Small intestine (tissue), 7 donors: Measurements from ENCODE around the gene CCDC91. TPM values are rescaled to one million over a fixed set of nuclear protein-coding genes. Genes with fewer than 3 reads are reported as not detected.

Experiments used
- DNase-seq, 2 donors: peaks; one replicate each; pipeline versions ENCODE4 v3.0.0 to v3.0.0-alpha.2; 2013
- FAIRE-seq: peaks from 2 replicates; lab custom pipeline; 2012; peaks lifted over from hg19 to GRCh38; lab: Jason Lieb, UNC
- H3K27ac ChIP-seq, 3 donors: one replicate each; pipeline ENCODE4 v1.5.1; 2013; ENCODE audit warnings: low read length in 2 of 3, mild to moderate bottlenecking in 2 of 3, control low read depth in 1 of 3, inconsistent platforms in 1 of 3, low read depth in 1 of 3, moderate library complexity in 1 of 3
- H3K27me3 ChIP-seq, 3 donors: one replicate each; pipeline ENCODE4 v1.6.1; 2013; ENCODE audit warnings: low read length in 3 of 3, inconsistent platforms in 1 of 3; ENCODE audit not compliant: control insufficient read depth in 3 of 3, insufficient read depth in 3 of 3
- H3K36me3 ChIP-seq, 3 donors: one replicate each; pipeline ENCODE4 v1.6.1; 2013; ENCODE audit warnings: low read length in 3 of 3, inconsistent platforms in 1 of 3, low read depth in 1 of 3, mild to moderate bottlenecking in 1 of 3, moderate library complexity in 1 of 3; ENCODE audit not compliant: control insufficient read depth in 3 of 3, insufficient read depth in 2 of 3
- H3K4me1 ChIP-seq, 3 donors: one replicate each; pipeline ENCODE4 v1.6.1; 2013; ENCODE audit warnings: low read length in 2 of 3, inconsistent platforms in 1 of 3, low read depth in 1 of 3, mild to moderate bottlenecking in 1 of 3, moderate library complexity in 1 of 3; ENCODE audit not compliant: control insufficient read depth in 3 of 3, insufficient read depth in 2 of 3
- H3K4me3 ChIP-seq, 3 donors: one replicate each; pipeline ENCODE4 v1.5.1; 2013; ENCODE audit warnings: low read length in 3 of 3, control low read depth in 1 of 3, inconsistent platforms in 1 of 3, low read depth in 1 of 3, mild to moderate bottlenecking in 1 of 3, moderate library complexity in 1 of 3
- H3K9me3 ChIP-seq, 2 donors: one replicate each; pipeline ENCODE4 v1.6.1; 2013; ENCODE audit warnings: low read depth in 1 of 2, low read length in 1 of 2; ENCODE audit not compliant: control insufficient read depth in 2 of 2, insufficient read depth in 1 of 2
- WGBS, 3 donors: extraction: QIAGEN DNeasy Blood & Tissue Kit; methylation state at CpG; one replicate each; pipeline ENCODE4 v1.1.7; 2013; 5-methylcytosine and 5-hydroxymethylcytosine counted together
- polyA plus RNA-seq, 4 donors: library from polyadenylated mRNA; stranded (reverse) in 3 of 4; unstranded in 1 of 4; fragments of 200-250 nt in 3 of 4; fragments of 120-200 nt in 1 of 4; gene quantifications; one replicate each; pipeline versions ENCODE4 v1.2.1 to v1.2.3, GENCODE V29; 2013
- donor health status: healthy with polysubstance abuse.
- donor health status: control.
- donor health status: control.
- donor health status: Bipolar disorder and iron deficiency.
- donor health status: healthy.

CCDC91 gene
- polyA plus RNA-seq, 4 donors, result 12.5 to 20.2 (median 13.3) TPM

DNA sequence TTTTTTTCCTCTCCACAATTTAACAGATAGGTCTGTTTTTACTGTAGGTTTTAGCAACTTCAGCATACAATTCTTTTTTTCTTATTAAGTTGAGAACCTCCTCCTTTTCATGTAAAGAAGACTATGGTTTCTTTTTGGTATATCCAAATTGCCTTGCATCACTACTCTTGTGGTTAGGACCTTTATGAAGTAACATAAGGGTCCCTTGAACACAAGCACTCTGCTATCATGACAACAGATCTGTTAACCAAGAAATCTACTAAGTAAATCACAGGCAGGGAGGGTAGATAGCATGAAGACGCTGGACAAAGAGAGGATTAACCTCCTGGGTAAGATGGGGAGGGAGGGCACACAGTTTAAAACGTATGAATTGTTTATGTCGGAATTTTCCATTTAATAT is 380.6 kb downstream of the CCDC91 start:
- Histone ChIP-seq H3K27ac (no peak overlapping the region), H3K4me1 (no peaks in the 10 kb centered on the region), H3K36me3 (no peaks in the 10 kb centered on the region), H3K4me3 (no peak overlapping the region), H3K9me3 (no peaks in the 10 kb centered on the region), H3K27me3 (no peaks in the 10 kb centered on the region)
- FAIRE-seq (no peak), DNase-seq (no peak)
- 78 to 85% (median 79%) methylated on average over 3 of the region's 3 CpGs for WGBS, 3 donors

- H3K4me1 ChIP-seq, result no peaks in the 10 kb centered on the region
- WGBS, 3 donors, result 69 to 83% (median 72%) methylated on average over 5 of the region's 5 CpGs
- H3K36me3 ChIP-seq, result no peaks in the 10 kb centered on the region
- no peak overlapping the region for H3K4me3 ChIP-seq
- DNase-seq (peak in 1 of 2 donors; percentile 26), FAIRE-seq (no peak)
- no peaks in the 10 kb centered on the region for H3K27me3 ChIP-seq
- no peaks in the 10 kb centered on the region for H3K9me3 ChIP-seq
- H3K27ac ChIP-seq, result no peak overlapping the region
Measured at GRCh38 chr12:28574746-28575592, 384.7 kb downstream of the CCDC91 start.

DNA sequence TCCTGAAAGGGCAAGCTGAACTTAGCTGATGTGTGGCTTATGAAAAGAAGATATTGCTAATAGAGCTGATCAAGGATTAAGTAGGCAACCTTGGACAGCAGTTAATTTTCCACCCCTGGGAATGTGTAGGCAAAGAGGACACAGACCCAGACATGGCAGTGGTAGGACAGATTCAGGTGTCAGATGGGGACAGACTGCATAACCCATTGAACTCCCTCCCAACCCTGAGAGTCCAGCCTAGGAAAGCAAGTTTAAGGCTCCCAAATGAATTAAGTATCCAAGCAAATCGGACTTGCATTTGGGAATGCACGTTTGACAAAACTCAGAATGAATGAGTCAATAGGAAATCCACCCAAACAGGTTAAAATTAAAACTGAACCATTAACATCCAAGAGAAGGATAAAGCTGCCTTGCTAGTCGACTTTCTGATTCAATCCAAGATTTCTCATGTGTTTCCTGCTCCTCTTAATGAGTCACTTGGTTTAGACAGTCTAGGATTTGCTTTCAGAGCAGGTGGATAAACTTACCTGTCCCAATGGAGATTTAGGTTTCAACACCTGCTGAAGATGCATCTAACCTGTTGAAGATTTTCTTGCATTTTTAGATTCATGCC is 385.4 kb downstream of the CCDC91 start:
- DNase-seq, result no peak
- Histone ChIP-seq H3K4me3 (no peak overlapping the region), H3K9me3 (no peaks in the 10 kb centered on the region), H3K4me1 (no peaks in the 10 kb centered on the region), H3K27me3 (no peaks in the 10 kb centered on the region), H3K27ac (no peak overlapping the region), H3K36me3 (no peaks in the 10 kb centered on the region)
- 59 to 78% (median 59%) methylated on average over 3 of the region's 3 CpGs for WGBS, 3 donors
- FAIRE-seq, result no peak

DNA sequence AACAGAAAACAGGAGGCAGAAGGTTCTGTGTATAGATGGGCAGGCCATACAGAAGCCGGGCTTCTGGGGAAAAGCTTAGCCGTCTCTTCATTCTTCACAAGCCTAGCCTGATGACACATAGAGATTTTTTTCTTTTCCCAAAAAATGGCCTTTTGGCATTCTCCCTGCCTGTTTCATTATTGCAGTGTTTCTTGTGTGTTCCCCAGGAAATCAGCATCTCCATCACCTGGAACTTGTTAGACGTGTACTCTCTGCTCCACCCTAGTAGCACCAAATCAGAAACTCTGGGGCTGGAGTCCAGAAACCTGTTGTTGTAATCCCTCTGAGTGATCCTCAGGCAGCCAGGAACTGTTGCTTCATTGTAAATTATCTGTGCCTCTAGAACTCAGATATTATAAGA is 388.1 kb downstream of the CCDC91 start:
- Histone ChIP-seq H3K36me3 (no peaks in the 10 kb centered on the region), H3K9me3 (no peaks in the 10 kb centered on the region), H3K4me3 (no peak overlapping the region), H3K27me3 (no peaks in the 10 kb centered on the region), H3K4me1 (no peaks in the 10 kb centered on the region), H3K27ac (no peak overlapping the region)
- FAIRE-seq (no peak), DNase-seq (no peak)
- WGBS, 3 donors, result 82 to 94% (median 88%) methylated on average over 3 of the region's 3 CpGs

DNA sequence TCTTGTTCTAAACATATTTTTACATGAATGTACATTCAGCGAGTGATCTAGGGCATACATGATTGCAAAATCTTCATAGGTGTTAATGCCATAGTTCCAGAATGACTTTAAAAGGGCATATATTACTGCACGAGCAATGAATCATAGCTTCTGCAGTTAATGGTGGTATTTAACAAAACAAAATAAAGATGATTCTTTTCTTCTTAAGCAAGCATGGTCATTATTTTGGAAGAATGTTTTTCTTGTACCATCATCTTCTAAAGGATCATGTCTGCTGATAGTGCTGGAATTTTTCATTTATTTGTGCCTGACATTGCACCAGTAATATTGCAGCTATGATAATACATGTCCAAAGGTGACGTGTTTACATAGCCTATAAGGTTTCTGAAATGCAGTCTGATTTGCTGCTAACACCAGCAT is 388.6 kb downstream of the CCDC91 start:
- Histone ChIP-seq H3K4me3 (no peak overlapping the region), H3K27me3 (no peaks in the 10 kb centered on the region), H3K9me3 (no peaks in the 10 kb centered on the region), H3K36me3 (no peaks in the 10 kb centered on the region), H3K27ac (no peak overlapping the region), H3K4me1 (no peaks in the 10 kb centered on the region)
- WGBS, 3 donors, result 72 to 80% (median 75%) methylated on average over 3 of the region's 3 CpGs
- no peak for DNase-seq
- no peak for FAIRE-seq

DNA sequence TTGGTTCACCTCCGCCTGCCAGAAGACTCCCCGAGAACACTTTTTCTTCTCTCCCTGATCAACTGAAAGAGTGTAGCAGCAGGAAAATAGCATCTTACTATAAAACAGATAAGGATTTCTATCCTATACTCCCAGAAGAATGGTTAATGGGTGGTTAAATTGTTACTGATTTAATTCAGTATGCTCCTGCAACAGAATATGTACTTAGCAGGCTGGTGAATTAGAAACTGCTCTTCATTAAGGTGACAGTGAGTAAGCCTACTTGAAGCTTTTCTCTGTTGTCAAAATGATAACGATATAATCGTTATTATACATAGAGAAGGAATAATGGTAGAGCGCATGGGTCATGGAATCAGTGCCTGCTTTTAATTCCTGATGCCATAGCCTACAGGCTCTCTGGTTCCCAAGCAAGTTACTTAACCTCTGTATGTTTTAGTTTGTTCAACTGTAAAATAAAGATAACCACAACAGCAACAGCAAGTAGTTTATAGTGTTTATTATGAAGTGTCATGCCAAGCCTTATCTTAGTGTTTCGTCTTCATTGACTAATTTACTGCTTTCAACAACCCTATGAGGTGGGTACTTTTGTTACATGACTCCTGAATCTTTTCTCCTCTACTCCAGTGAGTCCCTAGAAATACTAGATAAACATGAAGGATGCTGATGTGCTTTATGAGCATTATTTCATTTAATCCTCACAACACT is 392.6 kb downstream of the CCDC91 start:
- H3K4me3 ChIP-seq, result no peak overlapping the region
- H3K27ac ChIP-seq, result no peak overlapping the region
- no peaks in the 10 kb centered on the region for H3K27me3 ChIP-seq
- H3K36me3 ChIP-seq, result no peaks in the 10 kb centered on the region
- DNase-seq (no peak), FAIRE-seq (no peak)
- H3K4me1 ChIP-seq, result no peaks in the 10 kb centered on the region
- H3K9me3 ChIP-seq, result no peaks in the 10 kb centered on the region
- WGBS, 3 donors, result 83 to 90% (median 87%) methylated on average over 6 of the region's 6 CpGs

DNA sequence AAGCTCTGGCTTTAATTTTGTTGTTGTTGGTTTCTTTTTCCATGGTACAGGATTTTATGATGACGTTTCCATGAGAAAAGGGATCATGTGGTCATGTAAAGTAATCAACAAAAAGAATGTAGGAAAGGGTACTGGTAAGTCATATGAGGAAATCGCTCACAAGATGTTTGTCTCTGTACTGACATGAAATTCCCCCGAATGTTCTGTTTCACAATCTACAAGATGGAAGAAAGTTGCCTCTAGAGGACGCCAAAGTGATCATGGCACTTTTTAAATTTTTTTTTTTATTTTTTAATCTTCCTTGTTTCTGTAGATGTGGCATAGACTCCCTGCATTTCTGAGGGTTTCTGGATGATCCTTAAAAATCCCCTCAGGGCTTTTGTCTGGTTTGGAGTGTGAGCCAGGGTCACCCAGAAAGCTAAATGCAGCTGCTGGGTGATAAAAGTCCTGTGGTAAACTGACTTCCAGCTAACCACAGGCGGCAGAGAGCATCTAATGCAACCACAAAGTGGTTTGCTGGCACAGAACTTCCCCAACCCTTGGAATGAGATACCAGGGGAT is 393.5 kb downstream of the CCDC91 start:
- FAIRE-seq (no peak), DNase-seq (no peak)
- H3K9me3 ChIP-seq, result no peaks in the 10 kb centered on the region
- H3K27me3 ChIP-seq, result no peaks in the 10 kb centered on the region
- no peaks in the 10 kb centered on the region for H3K36me3 ChIP-seq
- no peak overlapping the region for H3K4me3 ChIP-seq
- no peaks in the 10 kb centered on the region for H3K4me1 ChIP-seq
- 67 to 77% (median 75%) methylated on average over 5 of the region's 5 CpGs for WGBS, 3 donors
- no peak overlapping the region for H3K27ac ChIP-seq

DNA sequence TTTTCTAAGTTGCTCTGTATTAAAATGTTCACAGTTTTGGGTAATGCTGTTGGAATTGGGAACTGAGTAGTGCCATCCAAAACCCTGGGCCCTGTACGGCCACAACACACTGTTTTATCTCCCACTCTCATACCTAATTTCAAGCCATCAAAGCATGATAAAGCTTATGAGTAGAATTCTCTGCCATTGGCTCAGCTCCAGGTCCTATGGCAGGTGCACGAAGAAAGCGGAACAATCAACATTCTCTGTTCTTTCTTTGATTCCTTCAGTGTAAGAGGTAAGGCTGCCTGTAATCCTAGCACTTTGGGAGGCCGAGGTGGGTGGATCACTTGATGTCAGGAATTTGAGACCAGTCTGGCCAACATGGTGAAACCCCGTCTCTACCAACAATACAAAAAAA is 394.9 kb downstream of the CCDC91 start:
- H3K36me3 ChIP-seq, result no peaks in the 10 kb centered on the region
- DNase-seq (no peak), FAIRE-seq (no peak)
- WGBS, 3 donors, result 33 to 83% (median 54%) methylated on average over 5 of the region's 5 CpGs
- no peaks in the 10 kb centered on the region for H3K9me3 ChIP-seq
- no peak overlapping the region for H3K4me3 ChIP-seq
- H3K4me1 ChIP-seq, result no peaks in the 10 kb centered on the region
- no peaks in the 10 kb centered on the region for H3K27me3 ChIP-seq
- H3K27ac ChIP-seq, result no peak overlapping the region
